Measurements from ENCODE around the gene ZNF618. TPM values are rescaled to one million over a fixed set of nuclear protein-coding genes. Genes with fewer than 3 reads are reported as not detected.

ZNF618 gene
- polyA plus RNA-seq, 6 donors from 2014 or later: 1.00 to 3.2 (median 2.2) TPM

DNA sequence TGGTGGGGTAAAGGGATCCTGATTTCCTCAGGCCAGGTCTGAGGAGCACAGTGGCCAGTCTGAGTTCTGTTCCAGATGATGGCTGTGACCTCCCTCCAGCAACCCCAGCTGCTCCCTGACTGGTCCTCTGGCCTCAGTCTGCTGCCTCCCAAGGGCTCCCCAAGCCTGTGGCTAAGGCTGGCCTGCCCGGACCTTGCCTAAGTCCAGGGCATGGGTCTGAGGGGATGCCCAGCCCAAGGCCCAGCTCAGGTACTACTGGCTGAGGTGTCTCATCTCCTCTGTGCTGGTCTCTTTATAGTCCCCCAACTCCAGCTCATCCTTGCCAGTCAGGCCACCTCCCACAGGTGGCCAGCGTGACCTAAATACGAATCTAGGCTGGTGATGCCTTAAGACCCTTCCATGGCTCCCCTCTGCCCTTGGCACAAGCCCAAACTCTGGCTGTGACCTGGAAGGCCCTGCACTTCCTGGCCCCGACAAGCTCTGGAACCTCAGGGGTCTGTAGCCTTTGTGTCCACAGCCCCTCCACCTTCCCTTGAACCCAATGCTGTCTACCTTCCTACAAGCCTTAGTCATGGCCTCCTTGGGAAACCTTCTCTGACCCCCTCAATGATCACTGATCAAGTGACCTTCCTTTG is 213.2 kb downstream of the ZNF618 start:
- H3K27me3 Mint-ChIP-seq: peaks cover 4 to 20% (median 18%) of the 10 kb centered on the region in 3 donors
- H3K4me1 Mint-ChIP-seq: peaks cover 0 to 3% (median 0%) of the 10 kb centered on the region in 3 donors
- no peaks in the 10 kb centered on the region for H3K36me3 Mint-ChIP-seq
- H3K27ac Mint-ChIP-seq: no peak overlapping the region
- H3K9me3 Mint-ChIP-seq: peaks cover 0 to 3% (median 0%) of the 10 kb centered on the region in 7 donors
- no peak overlapping the region for H3K4me3 Mint-ChIP-seq
- ATAC-seq (ENCODE audit: low read depth in 2 of 2) (no peak), DNase-seq (no peak)

DNA sequence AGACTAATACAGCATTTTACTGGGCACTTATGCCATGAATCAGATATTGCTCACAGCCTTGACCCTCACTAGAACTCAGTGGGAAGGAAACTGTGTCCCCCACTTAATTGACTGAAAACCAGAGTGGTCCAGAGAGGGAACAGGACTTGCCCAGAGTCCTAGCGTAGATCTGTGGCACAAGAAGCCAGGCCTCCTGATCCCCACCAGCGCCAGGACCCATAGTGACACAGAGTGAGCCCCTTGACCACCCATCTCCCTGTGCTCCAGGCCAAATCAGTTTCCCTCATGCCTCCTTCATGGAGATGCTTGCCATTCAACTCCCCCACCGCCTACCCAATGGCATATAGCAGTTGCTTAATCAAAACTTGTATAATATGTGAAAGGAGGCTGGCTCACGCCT is 214.7 kb downstream of the ZNF618 start:
- ATAC-seq (ENCODE audit: low read depth in 2 of 2) (no peak), DNase-seq (no peak)
- H3K27ac Mint-ChIP-seq: no peak overlapping the region
- no peaks in the 10 kb centered on the region for H3K36me3 Mint-ChIP-seq
- H3K4me3 Mint-ChIP-seq: no peak overlapping the region
- H3K9me3 Mint-ChIP-seq: peaks cover 0 to 3% (median 0%) of the 10 kb centered on the region in 7 donors
- peaks cover 0 to 3% (median 0%) of the 10 kb centered on the region in 3 donors for H3K4me1 Mint-ChIP-seq
- H3K27me3 Mint-ChIP-seq: peaks cover 8 to 35% (median 30%) of the 10 kb centered on the region in 3 donors

DNA sequence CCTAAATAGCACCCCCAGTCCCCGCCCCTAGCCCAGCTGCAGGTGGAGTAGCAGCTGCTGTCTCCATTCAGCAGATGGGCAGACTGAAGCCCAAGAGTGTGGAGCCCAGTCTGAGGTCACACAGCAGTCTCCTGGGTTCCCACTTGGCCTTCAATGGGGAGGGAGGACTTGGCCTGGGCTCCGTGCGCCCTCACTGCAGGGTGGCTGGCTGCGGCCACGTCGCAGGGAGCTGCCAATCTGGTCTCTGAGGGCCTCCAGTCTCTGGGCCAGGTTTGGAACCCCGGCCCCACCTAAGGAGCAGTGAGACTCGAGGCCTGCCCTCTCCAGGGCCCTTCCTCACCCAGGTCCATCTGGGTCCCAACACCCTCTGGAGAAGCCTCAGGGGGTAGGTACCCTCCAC is 215.6 kb downstream of the ZNF618 start:
- peaks cover 0 to 7% of the 10 kb centered on the region in 2 donors for H3K36me3 Mint-ChIP-seq
- DNase-seq: no peak

DNA sequence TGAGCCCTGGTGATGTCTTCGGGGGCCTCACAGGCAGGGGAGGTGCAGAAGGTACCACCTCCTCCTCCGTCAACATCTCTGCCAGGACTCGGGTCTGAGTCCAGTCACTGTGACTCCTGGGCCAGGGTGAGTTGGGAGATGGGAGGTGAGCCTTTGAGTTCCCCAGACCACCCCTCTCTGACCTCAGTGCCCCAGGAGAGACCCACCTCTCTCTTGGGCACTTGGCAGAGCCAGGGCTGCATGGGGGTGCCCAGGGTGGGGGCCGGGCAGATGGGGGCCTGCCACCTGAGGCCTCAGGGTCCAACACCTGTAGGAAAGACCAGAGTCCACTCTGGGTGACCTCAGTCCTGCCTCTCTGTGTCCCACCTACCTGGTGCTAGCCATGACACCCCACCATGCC is 216.2 kb downstream of the ZNF618 start:
- Mint-ChIP-seq H3K9me3 (peaks cover 0 to 3% (median 0%) of the 10 kb centered on the region in 7 donors), H3K27ac (no peak overlapping the region), H3K36me3 (peaks cover 0 to 8% of the 10 kb centered on the region in 2 donors), H3K27me3 (peaks cover 15 to 46% (median 45%) of the 10 kb centered on the region in 3 donors), H3K4me1 (peaks cover 10 to 13% (median 11%) of the 10 kb centered on the region in 3 donors), H3K4me3 (no peak overlapping the region)
- DNase-seq: no peak
- ATAC-seq (ENCODE audit: low read depth in 2 of 2): no peak

More for the DNA sequence above, 215.6 kb downstream of the ZNF618 start:
- H3K9me3 Mint-ChIP-seq: peaks cover 0 to 3% (median 0%) of the 10 kb centered on the region in 7 donors
- H3K4me1 Mint-ChIP-seq: peaks cover 3 to 9% (median 7%) of the 10 kb centered on the region in 3 donors
- peaks cover 10 to 43% (median 39%) of the 10 kb centered on the region in 3 donors for H3K27me3 Mint-ChIP-seq
- ATAC-seq (ENCODE audit: low read depth in 2 of 2): no peak
- peak overlapping the region in 1 of 6 donors; percentile 49 for H3K27ac Mint-ChIP-seq
- H3K4me3 Mint-ChIP-seq: no peak overlapping the region

DNA sequence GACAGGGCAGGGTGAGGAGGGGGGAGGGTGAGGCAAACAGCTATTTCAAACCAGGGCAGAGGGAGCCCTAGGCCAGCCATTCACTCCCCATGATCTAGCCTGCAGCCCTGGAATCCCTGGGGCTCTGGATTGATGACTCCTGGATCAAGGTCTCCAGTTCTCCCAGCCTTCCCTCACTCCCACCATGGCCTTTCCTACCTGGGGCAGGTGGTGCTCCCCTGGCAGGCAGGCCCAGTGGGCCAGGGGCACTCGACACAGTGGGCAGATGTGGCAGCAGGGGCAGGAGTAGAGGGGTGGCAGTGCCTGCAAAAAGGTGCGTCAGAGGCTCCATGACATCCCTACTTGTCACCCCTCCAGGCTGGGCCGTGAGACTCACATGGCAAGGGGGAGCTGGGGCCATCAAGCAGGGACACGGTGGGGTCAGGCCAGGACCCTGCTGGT is 216.9 kb downstream of the ZNF618 start:
- H3K4me1 Mint-ChIP-seq: peaks cover 14 to 18% (median 16%) of the 10 kb centered on the region in 3 donors
- no peak overlapping the region for H3K4me3 Mint-ChIP-seq
- no peak overlapping the region for H3K27ac Mint-ChIP-seq
- ATAC-seq (ENCODE audit: low read depth in 2 of 2): no peak
- H3K36me3 Mint-ChIP-seq: peaks cover 0 to 8% of the 10 kb centered on the region in 2 donors
- no peak for DNase-seq
- H3K27me3 Mint-ChIP-seq: peaks cover 20 to 51% (median 50%) of the 10 kb centered on the region in 3 donors
- peaks cover 0 to 3% (median 0%) of the 10 kb centered on the region in 7 donors for H3K9me3 Mint-ChIP-seq

DNA sequence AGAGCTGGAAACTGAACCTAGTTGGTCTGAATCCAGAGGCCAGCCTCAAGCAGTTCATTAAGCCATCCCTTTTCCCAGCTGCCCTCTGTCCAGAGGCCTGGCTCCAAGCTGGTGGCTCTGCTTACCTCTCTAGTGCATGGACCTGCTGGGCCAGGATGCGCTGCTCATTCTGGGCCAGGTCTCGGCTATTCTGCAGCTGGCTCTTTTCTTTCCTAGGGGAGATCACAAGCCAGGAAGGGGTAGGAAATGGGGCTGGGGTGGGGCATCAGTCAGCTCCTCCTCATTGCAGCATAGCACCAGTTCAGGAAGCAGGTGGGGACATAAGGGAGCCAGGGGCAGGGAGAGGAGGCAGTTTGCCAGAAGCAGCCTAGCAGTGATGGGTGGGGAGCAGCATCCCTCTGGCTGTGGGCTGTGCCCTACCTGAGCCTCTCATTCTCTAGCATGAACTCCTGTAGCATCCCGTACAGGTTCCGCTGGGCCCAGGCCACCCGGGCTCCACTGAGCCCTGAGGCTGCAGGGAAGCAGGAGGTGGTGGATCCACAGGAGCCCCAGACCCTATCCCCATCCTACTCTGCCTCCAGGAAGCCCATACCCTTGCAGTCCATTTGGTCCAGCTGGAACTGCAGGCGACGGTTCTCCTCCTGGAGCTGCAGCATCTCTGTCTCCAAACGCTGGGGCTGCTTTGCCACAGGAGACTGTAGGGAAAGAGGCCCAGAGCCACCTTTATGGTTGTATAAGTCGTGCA is 217.8 kb downstream of the ZNF618 start:
- DNase-seq: no peak
- H3K27ac Mint-ChIP-seq: no peak overlapping the region
- H3K36me3 Mint-ChIP-seq: peaks cover 0 to 8% of the 10 kb centered on the region in 2 donors
- peaks cover 0 to 3% (median 0%) of the 10 kb centered on the region in 7 donors for H3K9me3 Mint-ChIP-seq
- no peak for ATAC-seq (ENCODE audit: low read depth in 2 of 2)
- H3K27me3 Mint-ChIP-seq: peaks cover 21 to 53% (median 51%) of the 10 kb centered on the region in 3 donors
- H3K4me1 Mint-ChIP-seq: peaks cover 14 to 18% (median 16%) of the 10 kb centered on the region in 3 donors
- H3K4me3 Mint-ChIP-seq: no peak overlapping the region

DNA sequence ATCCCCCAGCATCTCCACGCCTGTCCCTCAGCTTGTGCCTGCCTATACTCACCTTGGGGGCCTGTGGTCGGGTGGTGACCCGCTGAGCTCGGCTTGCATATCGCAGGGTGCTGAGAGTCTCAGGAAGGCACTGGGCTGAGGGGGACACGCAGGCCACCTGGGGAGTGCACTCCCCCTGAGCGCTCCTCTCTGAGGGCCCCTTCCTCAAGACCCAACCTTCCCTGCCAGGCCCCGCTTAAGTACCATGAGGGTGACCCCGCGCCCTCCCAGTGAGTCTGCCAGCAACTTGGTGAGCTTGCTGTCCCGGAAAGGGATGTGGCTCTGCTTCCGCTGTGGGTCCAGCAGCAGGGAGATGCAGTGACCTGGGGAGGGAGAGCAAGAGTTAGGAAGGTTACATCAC is 218.9 kb downstream of the ZNF618 start:
- Mint-ChIP-seq H3K36me3 (peaks cover 0 to 8% of the 10 kb centered on the region in 2 donors), H3K4me3 (no peak overlapping the region), H3K9me3 (peaks cover 0 to 3% (median 0%) of the 10 kb centered on the region in 7 donors), H3K27me3 (peaks cover 24 to 56% (median 54%) of the 10 kb centered on the region in 3 donors), H3K4me1 (peaks cover 14 to 23% (median 16%) of the 10 kb centered on the region in 3 donors), H3K27ac (no peak overlapping the region)
- ATAC-seq (ENCODE audit: low read depth in 2 of 2) (no peak), DNase-seq (no peak)

DNA sequence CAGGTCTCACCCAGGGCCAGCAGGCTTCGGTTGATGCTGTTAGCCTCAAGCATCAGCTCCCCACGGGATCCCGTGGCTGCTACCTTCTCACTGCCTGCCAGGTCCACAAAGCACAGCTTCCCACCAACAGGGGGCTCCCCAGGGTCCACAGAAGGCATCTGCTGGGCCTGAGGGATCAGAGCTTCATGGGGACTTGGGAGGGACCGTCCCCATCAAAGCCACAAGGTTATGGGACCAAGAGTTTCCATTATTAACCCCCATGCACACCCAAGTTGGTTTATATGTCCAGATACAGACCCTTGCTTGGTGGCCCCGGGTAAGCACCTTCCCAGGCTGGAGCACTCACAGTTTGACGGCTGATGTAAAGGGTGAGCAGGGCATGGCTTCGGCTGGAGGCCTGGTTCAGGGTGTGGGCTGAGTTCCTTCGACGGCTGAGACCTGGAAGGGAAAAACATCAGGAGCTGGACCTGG is 220.0 kb downstream of the ZNF618 start:
- Mint-ChIP-seq H3K4me3 (peak overlapping the region in 6 of 8 donors; percentile 24 to 73 (median 38)), H3K36me3 (peaks cover 0 to 8% of the 10 kb centered on the region in 2 donors), H3K4me1 (peaks cover 13 to 23% (median 14%) of the 10 kb centered on the region in 3 donors), H3K9me3 (peaks cover 0 to 3% (median 0%) of the 10 kb centered on the region in 7 donors), H3K27ac (peak overlapping the region in 1 of 6 donors; percentile 72), H3K27me3 (peaks cover 24 to 60% (median 44%) of the 10 kb centered on the region in 3 donors)
- DNase-seq (no peak), ATAC-seq (ENCODE audit: low read depth in 2 of 2) (no peak)

DNA sequence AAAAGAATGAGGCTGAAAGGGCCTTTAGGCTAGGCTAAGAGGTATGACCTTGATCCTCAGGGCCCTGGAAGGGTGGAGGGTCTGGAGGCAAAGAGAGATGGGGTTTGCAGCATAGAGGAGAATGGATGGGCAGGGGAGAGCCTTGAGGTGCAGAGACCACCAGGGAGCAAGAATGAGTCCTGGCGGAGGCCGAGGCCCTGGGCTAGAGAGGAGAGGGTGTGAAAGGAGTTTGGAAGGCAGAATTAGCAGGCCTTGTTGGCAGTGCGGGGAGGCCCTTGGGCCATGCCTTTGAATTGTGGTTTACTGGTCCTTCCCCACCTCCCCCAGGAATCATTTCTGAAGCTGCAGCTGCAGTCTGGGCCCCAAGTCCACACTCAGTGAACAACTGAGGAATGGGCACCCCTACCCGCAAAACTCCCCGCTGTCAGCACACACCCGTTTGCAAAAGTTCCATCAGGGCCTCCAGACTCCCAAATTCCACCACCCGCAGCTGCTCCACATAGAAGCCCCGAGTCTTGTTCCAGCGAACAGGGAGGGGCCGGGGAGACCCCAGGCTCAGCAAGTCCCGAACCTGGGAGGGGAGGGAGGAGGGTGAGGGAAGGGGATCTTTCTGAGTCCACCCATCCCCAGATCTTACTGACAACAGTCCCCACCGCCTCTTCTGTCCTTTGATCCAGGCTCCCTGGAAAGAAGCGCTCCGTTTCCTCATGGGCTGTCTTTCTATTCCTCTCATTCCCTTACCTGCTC is 220.9 kb downstream of the ZNF618 start:
- ATAC-seq (ENCODE audit: low read depth in 2 of 2) (no peak), DNase-seq (no peak)
- Mint-ChIP-seq H3K27me3 (peaks cover 28 to 62% (median 51%) of the 10 kb centered on the region in 3 donors), H3K4me3 (peak overlapping the region in 7 of 8 donors; percentile 39 to 84 (median 74)), H3K27ac (no peak overlapping the region), H3K4me1 (peaks cover 13 to 23% (median 14%) of the 10 kb centered on the region in 3 donors), H3K9me3 (peaks cover 4 to 9% (median 7%) of the 10 kb centered on the region in 7 donors), H3K36me3 (peaks cover 4 to 14% of the 10 kb centered on the region in 2 donors)

DNA sequence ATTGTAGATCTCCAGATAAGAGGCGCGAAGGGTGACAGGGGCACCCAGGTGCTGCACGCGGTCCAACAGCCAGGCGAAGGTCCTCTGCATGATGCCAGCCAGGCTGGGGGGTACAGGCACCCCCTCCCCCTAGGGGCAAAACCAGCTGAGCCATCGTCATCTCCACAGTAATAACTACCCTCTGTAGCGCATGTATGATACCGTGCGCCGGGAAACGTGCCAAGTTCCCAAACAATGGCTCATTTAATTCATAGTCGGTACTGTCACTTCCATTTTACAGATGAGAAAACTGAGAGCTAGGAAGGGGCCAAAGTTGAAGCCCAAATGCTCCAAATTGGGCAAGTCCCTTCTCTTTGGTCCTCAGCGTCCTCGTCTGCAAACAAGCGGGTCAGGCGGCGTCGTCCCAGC is 221.5 kb downstream of the ZNF618 start:
- H3K27ac Mint-ChIP-seq: peak overlapping the region in 1 of 6 donors; percentile 15
- no peak for ATAC-seq (ENCODE audit: low read depth in 2 of 2)
- H3K36me3 Mint-ChIP-seq: peaks cover 7 to 17% of the 10 kb centered on the region in 2 donors
- peak overlapping the region; percentile 39 to 84 (median 72) for H3K4me3 Mint-ChIP-seq
- no peak for DNase-seq
- peaks cover 5 to 12% (median 11%) of the 10 kb centered on the region in 7 donors for H3K9me3 Mint-ChIP-seq
- H3K4me1 Mint-ChIP-seq: peaks cover 13 to 23% (median 14%) of the 10 kb centered on the region in 3 donors
- peaks cover 28 to 68% (median 57%) of the 10 kb centered on the region in 3 donors for H3K27me3 Mint-ChIP-seq

DNA sequence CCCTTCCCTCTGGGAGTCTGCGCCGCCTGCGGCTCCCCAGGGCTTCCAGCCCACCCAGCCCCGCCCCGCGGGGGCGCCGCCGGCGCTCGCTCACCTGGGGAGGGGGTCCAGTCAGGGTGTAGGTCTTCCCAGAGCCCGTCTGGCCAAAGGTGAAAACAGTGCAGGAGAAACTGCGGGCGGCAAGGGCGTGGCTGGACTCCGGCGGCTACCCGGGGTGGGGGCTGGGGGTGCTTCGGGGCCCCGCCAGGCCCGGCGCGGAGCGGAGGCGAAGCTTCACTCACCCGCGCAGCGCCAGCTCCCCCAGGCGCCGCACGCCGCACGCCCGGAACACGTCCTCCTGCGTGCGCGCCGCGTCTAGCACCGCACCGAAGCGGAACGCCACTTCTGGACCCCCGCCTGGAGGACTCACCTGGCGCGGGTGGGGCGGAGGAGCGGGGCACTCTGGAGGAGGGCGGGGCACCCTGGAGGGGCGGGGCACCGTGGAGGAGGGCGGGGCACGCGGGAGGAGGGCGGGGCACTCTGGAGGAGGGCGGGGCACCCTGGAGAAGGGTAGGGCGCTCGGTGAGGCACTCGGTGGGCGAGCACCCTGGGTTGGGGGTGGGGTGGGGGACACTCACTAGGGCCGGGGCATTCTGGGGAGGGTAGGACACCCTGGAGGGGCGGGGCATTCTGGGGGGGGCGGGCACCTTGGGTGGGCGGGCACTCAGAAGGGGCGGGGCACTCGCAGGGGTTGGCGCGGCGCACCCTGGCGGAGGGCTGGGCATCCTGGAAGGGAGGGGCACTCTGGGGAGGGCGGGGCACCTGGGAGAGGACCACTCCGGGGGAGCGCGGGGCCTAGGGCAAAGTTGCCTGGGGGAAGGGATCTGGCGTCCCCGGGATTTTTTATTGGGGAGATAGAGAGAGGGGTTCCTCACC is 222.2 kb downstream of the ZNF618 start:
- DNase-seq: peak; percentile 20
- H3K27me3 Mint-ChIP-seq: peaks cover 24 to 74% (median 61%) of the 10 kb centered on the region in 3 donors
- peaks cover 8 to 17% of the 10 kb centered on the region in 2 donors for H3K36me3 Mint-ChIP-seq

More for the DNA sequence above, 222.2 kb downstream of the ZNF618 start:
- Mint-ChIP-seq H3K4me1 (peaks cover 13 to 23% (median 14%) of the 10 kb centered on the region in 3 donors), H3K4me3 (peak overlapping the region in 7 of 8 donors; percentile 52 to 84 (median 69)), H3K9me3 (peaks cover 5 to 15% (median 12%) of the 10 kb centered on the region in 7 donors), H3K27ac (peak overlapping the region in 1 of 6 donors; percentile 15)
- peak; percentile 69 to 74 for ATAC-seq (ENCODE audit: low read depth in 2 of 2)

Data from naive B cell (primary cell).